Breast epithelium (tissue), 4 donors: Measurements from ENCODE around the gene ATXN10. TPM values are rescaled to one million over a fixed set of nuclear protein-coding genes. Genes with fewer than 3 reads are reported as not detected.
"Not testable (repeated sequence)": the region's sequence is repeated elsewhere in the genome, so short reads cannot be mapped to it uniquely, and the experiment has no call there.

Experiments used
- DNase-seq, 2 donors: peaks; one replicate each; pipeline ENCODE4 v3.0.0-alpha.2; 2019; ENCODE audit warnings: low spot score in 2 of 2
- H3K27ac ChIP-seq, 2 donors: fragments of 200-600 bp; sonication (generic) in 1 of 2; one replicate each; pipeline ENCODE4 v1.5.1; 2016 to 2019; ENCODE audit warnings: mild to moderate bottlenecking in 1 of 2
- H3K27me3 ChIP-seq, 2 donors: fragments of 200-600 bp; sonication (generic) in 1 of 2; one replicate each; pipeline versions ENCODE4 v1.5.1 to v1.6.0; 2017 to 2019; ENCODE audit warnings: control low read depth in 1 of 2, mild to moderate bottlenecking in 1 of 2
- H3K36me3 ChIP-seq: fragments of 200-600 bp; one replicate; pipeline ENCODE4 v1.5.1; 2019
- H3K4me1 ChIP-seq, 2 donors: fragments of 200-600 bp; sonication (generic); one replicate each; pipeline ENCODE4 v1.5.1; 2016 to 2019; ENCODE audit warnings: control low read depth in 1 of 2
- H3K4me3 ChIP-seq, 3 donors: fragments of 200-600 bp; sonication (generic); 1 replicate in 2 of 3; 2 replicates in 1 of 3; pipeline ENCODE4 v1.5.1; 2016 to 2019; ENCODE audit warnings: mild to moderate bottlenecking in 3 of 3, moderate library complexity in 2 of 3
- H3K9me3 ChIP-seq, 2 donors: fragments of 200-600 bp; sonication (generic) in 1 of 2; one replicate each; pipeline ENCODE4 v1.5.1; 2016 to 2019; ENCODE audit warnings: control low read depth in 1 of 2
- POLR2A ChIP-seq: fragments of 450-650 bp; IDR thresholded peaks from one replicate; pipeline ENCODE4 v1.6.1; 2016; ENCODE audit warnings: antibody characterized with exemption, mild to moderate bottlenecking, moderate library complexity
- POLR2AphosphoS5 ChIP-seq, 3 donors: sonication (generic); formaldehyde crosslinking; IDR thresholded peaks; one replicate each; pipeline ENCODE4 v1.6.1; 2017; ENCODE audit warnings: antibody characterized with exemption in 3 of 3
- intact Hi-C: fragments of 100-400 bp; cut with DNase I; formaldehyde crosslinking; loops from one replicate; pipeline ENCODE4 v1.15.1; 2023; ENCODE audit warnings: low total_unique reads
- total RNA-seq, 3 donors: library from RNA; depleted of rRNA; stranded (reverse); fragments of >200 nt; gene quantifications; one replicate each; pipeline ENCODE4 v1.1.0, GENCODE V29; 2016
- TF ChIP-seq, protein P1 (sequence below), 3 donors: fragments of 450-650 bp; IDR thresholded peaks; one replicate each; pipeline ENCODE4 v1.5.1; 2016 to 2017; ENCODE audit warnings: antibody characterized with exemption in 3 of 3, mild to moderate bottlenecking in 3 of 3, moderate library complexity in 3 of 3

The ATXN10 gene, protein sequence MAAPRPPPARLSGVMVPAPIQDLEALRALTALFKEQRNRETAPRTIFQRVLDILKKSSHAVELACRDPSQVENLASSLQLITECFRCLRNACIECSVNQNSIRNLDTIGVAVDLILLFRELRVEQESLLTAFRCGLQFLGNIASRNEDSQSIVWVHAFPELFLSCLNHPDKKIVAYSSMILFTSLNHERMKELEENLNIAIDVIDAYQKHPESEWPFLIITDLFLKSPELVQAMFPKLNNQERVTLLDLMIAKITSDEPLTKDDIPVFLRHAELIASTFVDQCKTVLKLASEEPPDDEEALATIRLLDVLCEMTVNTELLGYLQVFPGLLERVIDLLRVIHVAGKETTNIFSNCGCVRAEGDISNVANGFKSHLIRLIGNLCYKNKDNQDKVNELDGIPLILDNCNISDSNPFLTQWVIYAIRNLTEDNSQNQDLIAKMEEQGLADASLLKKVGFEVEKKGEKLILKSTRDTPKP
- total RNA-seq: 100 to 1,000 TPM in 2 of 3 donors, 10 to 100 TPM in 1; 78.6 to 145 (median 138) TPM

GRCh38 chr22:45671783-45672563 lies at the start of gene ATXN10:
Gene ATXN10, plus strand, starts transcription at chr22:45671834. Its CDS starts 230 bp downstream, at chr22:45672064.
- DNase-seq: peak; percentile 36 to 61
- Histone ChIP-seq H3K27me3 (no peaks in the 10 kb centered on the region), H3K4me3 (peak within 1 kb of the TSS; percentile 78 to 99 (median 88)), H3K27ac (peak within 1 kb of the TSS; percentile 90 to 91), H3K4me1 (peaks cover 3 to 10% of the 10 kb centered on the region in 2 donors), H3K36me3 (no peaks in the 10 kb centered on the region), H3K9me3 (no peaks in the 10 kb centered on the region)
- TF ChIP-seq POLR2A (no peak), POLR2AphosphoS5 (IDR thresholded peaks at IDR 0.05) (peak in 1 of 3 donors; percentile 35)
- intact Hi-C loops: no loop called here

DNA sequence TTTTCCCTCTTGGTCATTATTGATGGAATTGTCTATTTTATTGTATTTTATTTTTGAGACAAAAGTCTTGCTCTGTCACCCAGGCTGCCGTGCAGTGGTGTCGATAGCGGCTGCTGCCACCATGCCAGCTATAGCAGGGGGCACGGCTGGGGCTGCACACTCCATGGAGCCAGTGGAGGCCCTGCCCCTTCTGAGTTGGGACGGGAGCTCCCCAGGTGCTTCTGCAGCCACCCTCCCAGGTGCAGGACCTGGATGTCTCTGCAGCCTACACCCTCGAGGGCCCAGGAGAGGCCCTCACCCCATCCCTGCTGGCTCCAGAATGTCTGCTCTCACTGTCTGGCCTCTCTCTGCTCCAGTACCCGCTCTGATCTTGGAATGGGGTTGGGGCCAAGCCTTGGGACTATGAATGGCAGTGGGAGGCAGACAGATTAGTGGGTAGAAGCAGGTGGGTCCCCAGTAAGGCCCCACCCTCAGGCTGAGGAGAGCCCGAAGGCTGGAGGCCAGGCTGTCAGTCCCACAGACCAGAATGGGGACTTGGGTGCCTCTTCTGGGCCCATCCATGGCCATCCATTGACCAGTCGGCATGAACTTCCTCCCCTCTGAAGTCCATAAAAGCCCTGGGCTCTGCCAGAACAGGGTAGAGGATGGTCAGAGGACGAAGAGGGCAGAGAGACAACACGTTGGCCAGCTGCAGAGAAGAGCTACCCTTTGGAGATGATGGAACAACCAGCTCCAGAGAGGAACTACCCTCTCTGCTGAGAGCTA lies 49.6 kb upstream of the ATXN10 start:
- H3K4me3 ChIP-seq: no peak overlapping the region
- DNase-seq: no peak
- no peaks in the 10 kb centered on the region for H3K4me1 ChIP-seq
- intact Hi-C loops: no loop called here
- H3K9me3 ChIP-seq: no peaks in the 10 kb centered on the region
- no peak overlapping the region for H3K27ac ChIP-seq
- no peaks in the 10 kb centered on the region for H3K27me3 ChIP-seq
- H3K36me3 ChIP-seq: no peaks in the 10 kb centered on the region
- no peak for TF ChIP-seq POLR2AphosphoS5 (IDR thresholded peaks at IDR 0.05)
- TF ChIP-seq, protein P1, sequence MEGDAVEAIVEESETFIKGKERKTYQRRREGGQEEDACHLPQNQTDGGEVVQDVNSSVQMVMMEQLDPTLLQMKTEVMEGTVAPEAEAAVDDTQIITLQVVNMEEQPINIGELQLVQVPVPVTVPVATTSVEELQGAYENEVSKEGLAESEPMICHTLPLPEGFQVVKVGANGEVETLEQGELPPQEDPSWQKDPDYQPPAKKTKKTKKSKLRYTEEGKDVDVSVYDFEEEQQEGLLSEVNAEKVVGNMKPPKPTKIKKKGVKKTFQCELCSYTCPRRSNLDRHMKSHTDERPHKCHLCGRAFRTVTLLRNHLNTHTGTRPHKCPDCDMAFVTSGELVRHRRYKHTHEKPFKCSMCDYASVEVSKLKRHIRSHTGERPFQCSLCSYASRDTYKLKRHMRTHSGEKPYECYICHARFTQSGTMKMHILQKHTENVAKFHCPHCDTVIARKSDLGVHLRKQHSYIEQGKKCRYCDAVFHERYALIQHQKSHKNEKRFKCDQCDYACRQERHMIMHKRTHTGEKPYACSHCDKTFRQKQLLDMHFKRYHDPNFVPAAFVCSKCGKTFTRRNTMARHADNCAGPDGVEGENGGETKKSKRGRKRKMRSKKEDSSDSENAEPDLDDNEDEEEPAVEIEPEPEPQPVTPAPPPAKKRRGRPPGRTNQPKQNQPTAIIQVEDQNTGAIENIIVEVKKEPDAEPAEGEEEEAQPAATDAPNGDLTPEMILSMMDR (IDR thresholded peaks at IDR 0.05): no peak
- TF ChIP-seq POLR2A: no peak

DNA sequence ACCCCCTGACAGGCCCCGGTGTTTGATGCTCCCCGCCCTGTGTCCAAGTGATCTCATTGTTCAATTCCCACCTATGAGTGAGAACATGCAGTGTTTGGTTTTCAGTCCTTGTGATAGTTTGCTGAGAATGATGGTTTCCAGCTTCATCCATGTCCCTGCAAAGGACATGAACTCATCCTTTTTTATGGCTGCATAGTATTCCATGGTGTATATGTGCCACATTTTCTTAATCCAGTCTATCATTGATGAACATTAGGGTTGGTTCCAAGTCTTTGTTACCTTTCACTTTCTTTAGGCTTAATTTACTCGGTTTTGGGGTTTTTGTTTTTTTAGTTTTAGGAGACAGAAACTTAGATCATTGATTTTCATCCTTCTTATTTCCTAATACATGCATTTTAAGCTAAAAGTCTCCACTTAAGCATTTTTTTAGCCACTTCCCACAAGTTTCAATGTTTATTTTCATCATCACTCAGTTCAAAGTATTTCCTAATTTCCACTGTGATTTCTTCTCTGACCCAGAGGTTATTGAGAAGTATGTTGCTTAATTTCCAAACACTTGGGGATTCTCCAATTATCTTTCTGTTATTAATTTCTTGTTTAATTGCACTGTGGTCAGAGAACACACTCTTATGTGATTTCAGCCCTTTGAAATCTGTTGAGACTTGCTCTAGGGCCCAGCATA lies 48.0 kb upstream of the ATXN10 start:
- H3K36me3 ChIP-seq, DNase-seq, H3K27me3 ChIP-seq, H3K4me1 ChIP-seq, H3K9me3 ChIP-seq, H3K4me3 ChIP-seq, intact Hi-C loops: not testable (repeated sequence)
- peak overlapping the region; percentile 48 to 69 for H3K27ac ChIP-seq

DNA sequence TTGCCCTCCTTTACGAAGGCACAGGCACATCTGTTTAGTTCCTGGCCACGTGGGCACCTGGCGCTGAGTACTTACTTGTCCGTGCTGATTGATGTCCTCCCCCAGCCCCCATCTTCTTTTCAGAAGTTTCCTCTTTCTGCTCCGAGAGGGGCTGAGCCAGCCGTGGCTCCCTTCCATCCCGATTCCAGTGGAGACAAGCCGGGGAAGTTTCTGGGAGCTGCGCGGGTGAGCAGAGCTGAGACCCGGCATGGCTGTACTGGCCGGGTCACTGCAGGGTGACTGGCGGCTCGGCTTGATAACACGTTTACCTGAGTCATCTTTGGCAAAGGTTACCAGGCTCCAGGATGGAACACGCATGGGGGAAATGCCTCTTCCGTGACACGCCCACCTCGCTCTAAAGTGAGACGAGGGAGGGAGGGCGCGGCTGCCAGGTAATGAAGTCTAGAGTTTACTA lies 45.4 kb upstream of the ATXN10 start:
- Histone ChIP-seq H3K9me3 (no peaks in the 10 kb centered on the region), H3K4me1 (no peaks in the 10 kb centered on the region), H3K36me3 (no peaks in the 10 kb centered on the region), H3K4me3 (peak overlapping the region in 2 of 3 donors; percentile 29 to 33), H3K27ac (peak overlapping the region; percentile 20 to 52), H3K27me3 (no peaks in the 10 kb centered on the region)
- TF ChIP-seq, protein P1 (IDR thresholded peaks at IDR 0.05): no peak
- TF ChIP-seq POLR2A (no peak), POLR2AphosphoS5 (IDR thresholded peaks at IDR 0.05) (peak in 1 of 3 donors; percentile 15)
- intact Hi-C loops: no loop called here
- peak in 1 of 2 donors; percentile 78 for DNase-seq

DNA sequence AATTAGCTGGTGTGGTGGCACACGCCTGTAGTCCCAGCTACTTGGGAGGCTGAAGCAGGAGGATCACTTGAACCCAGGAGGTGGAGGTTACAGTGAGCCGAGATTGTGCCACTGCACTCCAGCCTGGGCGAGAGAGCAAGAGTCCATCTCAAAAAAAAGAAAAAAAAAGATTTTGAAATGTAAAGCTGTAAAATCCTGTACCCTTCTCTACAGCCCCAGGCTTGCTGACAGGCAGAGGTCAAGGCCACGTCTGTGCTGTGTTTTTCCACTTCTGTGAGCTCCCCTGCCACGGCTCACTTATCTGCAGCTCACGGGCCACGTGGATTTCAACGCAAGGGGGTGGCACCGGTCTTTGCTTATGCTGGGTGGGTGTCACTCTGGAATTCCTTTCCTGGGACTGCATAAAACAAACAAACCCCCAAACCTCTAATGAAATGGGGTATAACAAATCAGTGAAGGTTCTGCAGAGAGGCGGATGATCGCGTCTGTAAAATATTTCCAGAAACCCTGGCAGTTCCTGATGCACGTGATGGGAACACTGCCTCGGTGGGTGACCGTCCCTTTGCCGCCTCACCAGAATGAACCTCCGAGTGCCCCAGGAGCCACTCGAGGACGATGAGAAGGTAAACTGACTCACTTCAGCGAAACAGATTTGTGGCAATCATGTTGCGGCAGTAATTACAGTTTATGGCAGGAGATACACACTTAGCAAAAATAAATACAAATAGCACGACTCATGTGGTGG lies 44.0 kb upstream of the ATXN10 start:
- DNase-seq: no peak
- H3K4me3 ChIP-seq: no peak overlapping the region
- intact Hi-C loops: no loop called here
- H3K9me3 ChIP-seq: no peaks in the 10 kb centered on the region
- TF ChIP-seq POLR2AphosphoS5 (IDR thresholded peaks at IDR 0.05) (no peak), POLR2A (no peak)
- TF ChIP-seq, protein P1 (IDR thresholded peaks at IDR 0.05): no peak
- no peaks in the 10 kb centered on the region for H3K27me3 ChIP-seq
- H3K36me3 ChIP-seq: no peaks in the 10 kb centered on the region
- H3K4me1 ChIP-seq: no peaks in the 10 kb centered on the region
- no peak overlapping the region for H3K27ac ChIP-seq
